ENCODE data around the gene ELAVL4.

ELAVL4 gene

GRCh38 chr1:50243939-50244338 lies 135.2 kb downstream of the ELAVL4 start:
- Histone ChIP-seq H3K9me3 (ENCODE audit: insufficient read depth, low read depth, low read length) (no peaks in the 10 kb centered on the region), H3K4me1 (ENCODE audit: insufficient read depth, low read length, poor library complexity, severe bottlenecking) (no peaks in the 10 kb centered on the region), H3K79me2 (ENCODE audit: insufficient read depth, low read length) (no peaks in the 10 kb centered on the region), H3K4me2 (ENCODE audit: low read depth, low read length, poor library complexity, severe bottlenecking) (no peak overlapping the region), H3K9me2 (replicated peaks; ENCODE audit: low read depth, low read length) (no peaks in the 10 kb centered on the region), H3K9ac (ENCODE audit: low read depth, low read length, poor library complexity, severe bottlenecking) (no peak overlapping the region), H3K4me3 (ENCODE audit: low read length, poor library complexity, severe bottlenecking) (no peak overlapping the region), H2AFZ (ENCODE audit: low read length) (no peak overlapping the region), H3K27me3 (ENCODE audit: insufficient read depth, low read length, poor library complexity, severe bottlenecking) (no peaks in the 10 kb centered on the region), H3K36me3 (ENCODE audit: insufficient read depth, low read length) (no peaks in the 10 kb centered on the region), H4K20me1 (ENCODE audit: insufficient read depth, low read length, poor library complexity, severe bottlenecking) (no peaks in the 10 kb centered on the region), H3F3A (ENCODE audit: low read depth) (no peaks in the 10 kb centered on the region)
- TF ChIP-seq CTCF (conservative IDR thresholded peaks at IDR 0.05; ENCODE audit: low read length) (no peak), EZH2phosphoT487 (IDR thresholded peaks at IDR 0.05; ENCODE audit: borderline replicate concordance) (no peak)

- H3K9me2 ChIP-seq (replicated peaks; ENCODE audit: low read depth, low read length), result no peaks in the 10 kb centered on the region
- TF ChIP-seq EZH2phosphoT487 (IDR thresholded peaks at IDR 0.05; ENCODE audit: borderline replicate concordance) (no peak), CTCF (conservative IDR thresholded peaks at IDR 0.05; ENCODE audit: low read length) (no peak)
- no peaks in the 10 kb centered on the region for H3K4me1 ChIP-seq (ENCODE audit: insufficient read depth, low read length, poor library complexity, severe bottlenecking)
- no peaks in the 10 kb centered on the region for H3F3A ChIP-seq (ENCODE audit: low read depth)
- H3K4me2 ChIP-seq (ENCODE audit: low read depth, low read length, poor library complexity, severe bottlenecking), result no peak overlapping the region
- H3K9ac ChIP-seq (ENCODE audit: low read depth, low read length, poor library complexity, severe bottlenecking), result no peak overlapping the region
- H2AFZ ChIP-seq (ENCODE audit: low read length), result no peak overlapping the region
- H3K4me3 ChIP-seq (ENCODE audit: low read length, poor library complexity, severe bottlenecking), result no peak overlapping the region
- no peaks in the 10 kb centered on the region for H3K27me3 ChIP-seq (ENCODE audit: insufficient read depth, low read length, poor library complexity, severe bottlenecking)
- no peaks in the 10 kb centered on the region for H4K20me1 ChIP-seq (ENCODE audit: insufficient read depth, low read length, poor library complexity, severe bottlenecking)
- no peaks in the 10 kb centered on the region for H3K9me3 ChIP-seq (ENCODE audit: insufficient read depth, low read depth, low read length)
- no peaks in the 10 kb centered on the region for H3K36me3 ChIP-seq (ENCODE audit: insufficient read depth, low read length)
- no peaks in the 10 kb centered on the region for H3K79me2 ChIP-seq (ENCODE audit: insufficient read depth, low read length)
Measured at GRCh38 chr1:50246869-50247268, 138.1 kb downstream of the ELAVL4 start.

- Histone ChIP-seq H4K20me1 (ENCODE audit: insufficient read depth, low read length, poor library complexity, severe bottlenecking) (no peaks in the 10 kb centered on the region), H3K27me3 (ENCODE audit: insufficient read depth, low read length, poor library complexity, severe bottlenecking) (no peaks in the 10 kb centered on the region), H3K4me3 (ENCODE audit: low read length, poor library complexity, severe bottlenecking) (no peak overlapping the region), H2AFZ (ENCODE audit: low read length) (no peak overlapping the region), H3K4me2 (ENCODE audit: low read depth, low read length, poor library complexity, severe bottlenecking) (no peak overlapping the region), H3K36me3 (ENCODE audit: insufficient read depth, low read length) (no peaks in the 10 kb centered on the region), H3F3A (ENCODE audit: low read depth) (no peaks in the 10 kb centered on the region), H3K9me2 (replicated peaks; ENCODE audit: low read depth, low read length) (no peaks in the 10 kb centered on the region), H3K9ac (ENCODE audit: low read depth, low read length, poor library complexity, severe bottlenecking) (no peak overlapping the region), H3K9me3 (ENCODE audit: insufficient read depth, low read depth, low read length) (no peaks in the 10 kb centered on the region), H3K4me1 (ENCODE audit: insufficient read depth, low read length, poor library complexity, severe bottlenecking) (no peaks in the 10 kb centered on the region), H3K79me2 (ENCODE audit: insufficient read depth, low read length) (no peaks in the 10 kb centered on the region)
- TF ChIP-seq EZH2phosphoT487 (IDR thresholded peaks at IDR 0.05; ENCODE audit: borderline replicate concordance), result no peak
- TF ChIP-seq CTCF (conservative IDR thresholded peaks at IDR 0.05; ENCODE audit: low read length), result no peak
Measured at GRCh38 chr1:50251702-50252101, 143.0 kb downstream of the ELAVL4 start.
